ENCODE data around the gene BCL7A. TPM values are rescaled to one million over a fixed set of nuclear protein-coding genes. Genes with fewer than 3 reads are reported as not detected.

BCL7A gene
- total RNA-seq, 1 donor from 2014 or later: 41.4 TPM

DNA sequence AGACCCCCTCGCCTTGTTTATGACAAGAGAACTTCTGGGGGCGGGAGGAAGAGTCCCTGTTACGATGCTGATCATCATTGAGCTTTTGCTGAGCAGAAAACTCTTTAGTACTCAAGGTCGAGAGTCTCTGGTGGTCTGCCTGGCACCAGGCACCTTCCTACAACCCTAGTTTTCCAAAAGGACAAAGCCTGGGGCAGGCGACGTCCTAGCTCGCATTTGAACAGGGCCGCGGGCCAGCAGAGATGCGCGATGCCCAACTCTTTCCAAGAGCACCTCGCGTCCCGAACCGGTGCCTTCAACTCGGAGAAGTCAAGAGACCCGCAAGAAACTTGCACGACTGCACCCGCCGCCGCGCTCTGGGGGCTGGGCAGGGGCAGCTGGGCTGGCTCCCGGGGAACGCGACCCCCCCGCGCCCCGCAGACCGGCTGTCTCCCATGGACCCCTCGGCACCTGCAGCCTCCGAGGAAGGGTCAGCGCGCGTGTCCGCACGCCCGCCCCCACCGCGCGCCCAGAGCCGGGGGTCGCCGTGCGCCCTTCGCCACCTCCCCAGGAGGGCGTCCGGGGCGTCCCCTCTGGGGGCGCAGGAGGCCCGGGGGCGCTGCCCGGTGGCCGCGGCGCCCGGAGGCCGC lies 377 bp upstream of the BCL7A start:
- peaks cover 8% of the 10 kb centered on the region for H3K36me3 Mint-ChIP-seq (ENCODE audit: low read depth)
- CTCF ChIA-PET: interaction anchor here (1.1 to 2.4 kb wide), 2 partner anchors 30 to 103 kb away, joined by 5 to 7 read pairs; partner anchors contain the start of gene CFAP251
- H3K27me3 Mint-ChIP-seq: peaks cover 2% of the 10 kb centered on the region
- H3K4me1 Mint-ChIP-seq: peaks cover 39% of the 10 kb centered on the region
- H3K9me3 Mint-ChIP-seq: no peaks in the 10 kb centered on the region
- POLR2A ChIA-PET: interaction anchor here (0.5 to 11.7 kb wide), 18 partner anchors 9 to 1793 kb away, joined by 3 to 216 read pairs (median 4); partner anchors contain the start of gene CFAP251
- ATAC-seq (ENCODE audit: low read depth) (peak; percentile 1), DNase-seq (no peak)
- TF ChIP-seq, protein P1, sequence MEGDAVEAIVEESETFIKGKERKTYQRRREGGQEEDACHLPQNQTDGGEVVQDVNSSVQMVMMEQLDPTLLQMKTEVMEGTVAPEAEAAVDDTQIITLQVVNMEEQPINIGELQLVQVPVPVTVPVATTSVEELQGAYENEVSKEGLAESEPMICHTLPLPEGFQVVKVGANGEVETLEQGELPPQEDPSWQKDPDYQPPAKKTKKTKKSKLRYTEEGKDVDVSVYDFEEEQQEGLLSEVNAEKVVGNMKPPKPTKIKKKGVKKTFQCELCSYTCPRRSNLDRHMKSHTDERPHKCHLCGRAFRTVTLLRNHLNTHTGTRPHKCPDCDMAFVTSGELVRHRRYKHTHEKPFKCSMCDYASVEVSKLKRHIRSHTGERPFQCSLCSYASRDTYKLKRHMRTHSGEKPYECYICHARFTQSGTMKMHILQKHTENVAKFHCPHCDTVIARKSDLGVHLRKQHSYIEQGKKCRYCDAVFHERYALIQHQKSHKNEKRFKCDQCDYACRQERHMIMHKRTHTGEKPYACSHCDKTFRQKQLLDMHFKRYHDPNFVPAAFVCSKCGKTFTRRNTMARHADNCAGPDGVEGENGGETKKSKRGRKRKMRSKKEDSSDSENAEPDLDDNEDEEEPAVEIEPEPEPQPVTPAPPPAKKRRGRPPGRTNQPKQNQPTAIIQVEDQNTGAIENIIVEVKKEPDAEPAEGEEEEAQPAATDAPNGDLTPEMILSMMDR (IDR thresholded peaks at IDR 0.05): no peak
- peak overlapping the region; percentile 90 for H3K4me3 Mint-ChIP-seq
- intact Hi-C loops (cut with micrococcal nuclease): loop anchor here (1.0 to 5.0 kb wide), 5 partner anchors 12 to 554 kb away; partner anchors contain the start of genes ORAI1 and SETD1B
- H3K27ac Mint-ChIP-seq: peak overlapping the region; percentile 88

DNA sequence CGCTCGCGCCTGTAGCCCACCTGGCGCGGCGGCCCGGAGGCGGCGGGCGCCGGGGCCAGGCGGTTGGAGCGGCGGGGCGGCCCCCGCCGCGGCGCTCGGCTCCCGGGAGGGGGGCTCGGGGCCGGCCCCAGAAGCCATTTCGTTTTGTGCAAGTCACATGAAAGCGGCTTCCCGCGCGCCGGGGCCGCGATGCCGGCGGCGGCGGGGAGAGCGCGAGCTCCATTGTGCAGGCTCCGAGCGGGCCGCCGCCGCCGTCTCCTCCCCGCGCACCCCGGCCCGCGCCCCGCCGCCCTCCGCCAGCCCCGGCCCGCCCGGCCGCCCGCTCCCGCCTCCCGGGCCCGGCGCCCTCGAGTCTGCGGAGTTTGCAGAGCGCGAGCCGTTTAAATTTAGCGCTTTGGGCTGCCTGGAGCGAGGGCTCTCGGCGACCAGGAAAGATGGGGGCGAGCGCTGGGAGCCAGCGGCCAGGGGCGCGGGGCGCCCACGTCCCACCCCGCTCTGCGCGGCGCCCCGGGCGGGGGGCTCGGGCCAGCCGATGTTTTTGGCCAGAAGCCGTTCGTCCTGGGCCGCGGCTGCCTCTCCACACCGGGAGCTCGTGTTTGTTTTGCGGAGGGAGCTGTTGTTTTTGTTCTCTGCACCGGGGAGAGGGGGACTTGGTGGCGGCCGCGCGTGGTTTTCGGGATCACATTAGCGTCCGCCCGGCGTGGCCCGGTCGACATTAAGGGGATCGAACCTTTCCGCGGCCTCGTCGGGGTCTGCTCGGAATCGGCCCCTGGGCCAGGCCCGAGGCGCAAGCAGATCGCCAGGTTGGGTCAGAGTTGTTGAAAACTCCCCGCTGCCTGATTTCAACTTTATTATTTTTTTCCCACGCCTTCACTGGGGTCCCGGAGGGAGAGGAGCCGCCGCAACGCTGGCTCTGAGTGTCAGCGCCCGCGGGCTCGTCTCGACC lies 982 bp downstream of the BCL7A start:
- peak; percentile 1 for ATAC-seq (ENCODE audit: low read depth)
- intact Hi-C loops (cut with micrococcal nuclease): loop anchor here (5.0 kb wide), 4 partner anchors 65 to 555 kb away; partner anchors contain the start of genes ORAI1 and SETD1B

DNA sequence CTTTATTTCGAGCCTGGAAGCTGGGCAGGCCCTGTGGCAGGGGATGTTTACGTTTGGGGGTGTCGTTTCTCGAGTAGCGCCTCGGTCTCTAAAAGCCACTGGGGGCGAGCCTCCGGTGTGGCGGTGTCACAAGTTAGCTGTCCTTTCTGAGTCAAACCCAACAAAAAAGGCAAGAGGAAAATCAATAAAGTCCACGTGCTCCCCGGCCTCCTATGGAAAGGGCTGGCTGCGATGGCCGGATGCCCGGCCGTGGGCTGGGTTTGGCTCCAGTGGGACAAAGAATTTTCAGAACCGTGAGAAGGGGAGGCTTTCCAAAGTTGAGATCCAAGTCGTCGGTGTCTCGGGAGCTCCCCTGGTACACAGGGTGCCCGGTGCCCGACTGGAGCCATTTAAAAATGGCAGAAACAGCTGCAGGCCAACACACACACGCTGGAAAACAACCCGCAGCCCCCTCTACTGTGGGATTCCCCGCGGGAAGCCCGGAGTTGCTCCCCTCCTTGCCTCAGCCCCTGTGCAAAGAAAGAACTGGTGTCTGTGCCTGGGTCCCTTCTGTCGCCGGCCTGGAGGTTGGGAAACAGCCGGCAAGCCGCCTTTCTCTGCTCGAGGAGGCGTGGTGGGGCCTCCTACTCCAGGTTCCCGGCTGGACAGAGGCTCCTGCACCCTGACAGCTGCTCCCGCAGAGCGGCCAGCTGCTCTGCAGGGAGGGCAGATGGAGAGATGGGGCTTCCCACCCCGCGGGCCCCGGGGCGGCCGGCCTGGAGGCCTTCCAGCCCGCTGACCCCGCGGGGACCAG lies 1.9 kb downstream of the BCL7A start:
- TF ChIP-seq, protein P1 (IDR thresholded peaks at IDR 0.05): no peak
- Mint-ChIP-seq H3K36me3 (ENCODE audit: low read depth) (peaks cover 8% of the 10 kb centered on the region), H3K4me1 (peaks cover 57% of the 10 kb centered on the region), H3K27me3 (peaks cover 2% of the 10 kb centered on the region), H3K9me3 (no peaks in the 10 kb centered on the region), H3K4me3 (peak overlapping the region; percentile 90), H3K27ac (peak overlapping the region; percentile 91)
- ATAC-seq (ENCODE audit: low read depth) (peak; percentile 8), DNase-seq (peak; percentile 41)
- intact Hi-C loops (cut with micrococcal nuclease): loop anchor here (1.0 to 5.0 kb wide), 8 partner anchors 19 to 556 kb away; partner anchors contain the start of genes CFAP251, MLXIP, ORAI1 and SETD1B
- ChIA-PET POLR2A (interaction anchor here (0.5 to 11.7 kb wide), 18 partner anchors 9 to 478 kb away, joined by 3 to 216 read pairs (median 5); partner anchors contain the start of genes CFAP251, MLXIP and ZCCHC8), CTCF (interaction anchor here (1.0 to 2.1 kb wide), 3 partner anchors 8 to 105 kb away, joined by 3 to 15 read pairs (median 4); partner anchors contain the start of gene CFAP251)

More for the DNA sequence above, 982 bp downstream of the BCL7A start:
- POLR2A ChIA-PET: interaction anchor here (0.5 to 11.7 kb wide), 16 partner anchors 11 to 478 kb away, joined by 3 to 216 read pairs (median 5); partner anchors contain the start of genes CFAP251, MLXIP and ZCCHC8
- peak overlapping the region; percentile 90 for H3K4me3 Mint-ChIP-seq
- CTCF ChIA-PET: interaction anchor here (1.0 to 2.4 kb wide), 4 partner anchors 9 to 104 kb away, joined by 3 to 15 read pairs (median 6); partner anchors contain the start of gene CFAP251
- TF ChIP-seq, protein P1 (IDR thresholded peaks at IDR 0.05): no peak
- peaks cover 2% of the 10 kb centered on the region for H3K27me3 Mint-ChIP-seq
- peak overlapping the region; percentile 91 for H3K27ac Mint-ChIP-seq
- H3K4me1 Mint-ChIP-seq: peaks cover 52% of the 10 kb centered on the region
- DNase-seq: peak; percentile 52
- no peaks in the 10 kb centered on the region for H3K9me3 Mint-ChIP-seq
- peaks cover 8% of the 10 kb centered on the region for H3K36me3 Mint-ChIP-seq (ENCODE audit: low read depth)

DNA sequence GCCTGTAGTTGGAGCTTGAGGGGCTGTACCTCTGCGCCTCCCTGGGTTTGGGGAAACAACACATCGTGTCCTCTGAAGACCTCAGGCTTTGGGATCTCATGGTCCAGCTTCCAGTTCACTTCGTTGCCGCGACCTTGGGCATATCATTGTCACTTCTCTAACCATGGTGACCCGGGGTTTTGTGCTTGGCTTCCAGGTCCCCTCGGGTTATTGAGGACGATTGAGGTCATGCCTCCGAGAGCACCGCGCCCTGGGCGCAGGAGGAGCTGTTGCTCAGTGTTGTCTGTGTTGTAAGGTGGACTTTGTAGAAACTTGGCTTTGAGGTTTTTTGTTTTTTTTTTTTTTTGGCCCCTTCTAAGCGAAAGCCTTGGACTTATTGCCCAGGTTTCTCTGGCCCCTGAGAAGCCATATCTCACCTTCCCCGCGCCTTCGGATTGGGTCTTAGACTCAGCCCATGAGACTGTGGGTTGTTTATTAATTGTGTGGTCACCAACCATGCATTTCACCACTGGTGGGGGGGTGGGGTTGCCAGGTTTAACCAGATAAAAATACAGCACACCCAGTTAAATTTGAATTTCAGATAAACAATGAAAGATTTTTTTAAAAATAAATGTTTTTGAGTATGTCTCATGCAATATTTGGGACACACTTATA lies 2.6 kb downstream of the BCL7A start:
- CTCF ChIA-PET: interaction anchor here (2.1 kb wide), 1 partner anchor 106 kb away, joined by 15 read pairs; the partner anchor contains the start of gene CFAP251
- intact Hi-C loops (cut with micrococcal nuclease): loop anchor here (1.0 to 5.0 kb wide), 8 partner anchors 20 to 557 kb away; partner anchors contain the start of genes CFAP251, MLXIP, ORAI1 and SETD1B
- Mint-ChIP-seq H3K27me3 (peaks cover 2% of the 10 kb centered on the region), H3K4me3 (peak overlapping the region; percentile 83), H3K4me1 (peaks cover 64% of the 10 kb centered on the region), H3K27ac (peak overlapping the region; percentile 89), H3K36me3 (ENCODE audit: low read depth) (peaks cover 8% of the 10 kb centered on the region), H3K9me3 (no peaks in the 10 kb centered on the region)
- DNase-seq (no peak), ATAC-seq (ENCODE audit: low read depth) (peak; percentile 32)
- POLR2A ChIA-PET: interaction anchor here (0.6 to 11.7 kb wide), 12 partner anchors 8 to 230 kb away, joined by 3 to 216 read pairs (median 6); partner anchors contain the start of genes CFAP251 and MLXIP
- TF ChIP-seq, protein P1 (IDR thresholded peaks at IDR 0.05): no peak

Measured in activated B cell treated with CpG ODN at 0.5 μM for 24 hours (primary cell).